Neural progenitor cell (in vitro differentiated cells): ENCODE data around the gene ZXDA. TPM values are rescaled to one million over a fixed set of nuclear protein-coding genes. Genes with fewer than 3 reads are reported as not detected.

Experiments
- DNase-seq: peaks from one replicate; pipeline ENCODE4 v3.0.0-alpha.2; 2016; ENCODE audit warnings: low spot score
- H2AFZ ChIP-seq: fragments of 200-600 bp; sonication (generic); replicated peaks from 2 replicates; pipeline ENCODE4 v1.6.1; 2016; ENCODE audit warnings: antibody characterized with exemption
- H3F3A ChIP-seq: fragments of 200-600 bp; sonication (generic); 2 replicates; pipeline ENCODE4 v1.6.1; 2016; ENCODE audit warnings: antibody characterized with exemption, low read depth
- H3K27ac ChIP-seq: fragments of 200-600 bp; sonication (generic); 2 replicates; pipeline ENCODE4 v1.5.1; 2016; ENCODE audit warnings: mild to moderate bottlenecking
- H3K27me3 ChIP-seq: fragments of 200-600 bp; sonication (generic); 2 replicates; pipeline ENCODE4 v1.6.1; 2016; ENCODE audit warnings: mild to moderate bottlenecking, moderate library complexity
- H3K36me3 ChIP-seq: fragments of 200-600 bp; sonication (generic); 2 replicates; pipeline ENCODE4 v1.5.1; 2016
- H3K4me1 ChIP-seq: fragments of 200-600 bp; sonication (generic); 2 replicates; pipeline ENCODE4 v1.6.1; 2016; ENCODE audit warnings: mixed run types
- H3K4me2 ChIP-seq: fragments of 200-600 bp; sonication (generic); 2 replicates; pipeline ENCODE4 v1.6.1; 2016
- H3K4me3 ChIP-seq: fragments of 200-600 bp; sonication (generic); 2 replicates; pipeline ENCODE4 v1.5.1; 2016
- H3K79me2 ChIP-seq: fragments of 200-600 bp; sonication (generic); 2 replicates; pipeline ENCODE4 v1.6.1; 2016; ENCODE audit warnings: low read depth
- H3K9ac ChIP-seq: fragments of 200-600 bp; sonication (generic); 2 replicates; pipeline ENCODE4 v1.6.1; 2016
- H3K9me3 ChIP-seq: fragments of 200-600 bp; sonication (generic); 2 replicates; pipeline ENCODE4 v1.5.1; 2016; ENCODE audit warnings: low read depth
- H4K20me1 ChIP-seq: fragments of 200-600 bp; sonication (generic); 2 replicates; pipeline ENCODE4 v1.6.1; 2016; ENCODE audit warnings: low read depth
- H3K27ac Mint-ChIP-seq: 3 replicates; pipeline ENCODE4 v1.8.0; 2021; ENCODE audit warnings: mixed read lengths
- H3K27me3 Mint-ChIP-seq: 2 replicates; pipeline ENCODE4 v1.8.0; 2022; ENCODE audit warnings: low read depth, mild to moderate bottlenecking, inconsistent platforms, moderate library complexity, mixed read lengths; ENCODE audit not compliant: insufficient read depth
- H3K36me3 Mint-ChIP-seq: 3 replicates; pipeline ENCODE4 v1.8.0; 2021; ENCODE audit warnings: mixed read lengths
- H3K4me1 Mint-ChIP-seq: 3 replicates; pipeline ENCODE4 v1.8.0; 2021; ENCODE audit warnings: mixed read lengths
- H3K4me3 Mint-ChIP-seq: 3 replicates; pipeline ENCODE4 v1.8.0; 2021; ENCODE audit warnings: mild to moderate bottlenecking, moderate library complexity, mixed read lengths
- H3K9me3 Mint-ChIP-seq: 3 replicates; pipeline ENCODE4 v1.8.0; 2020; ENCODE audit warnings: mixed read lengths
- CTCF ChIP-seq: fragments of 200-600 bp; sonication (generic); IDR thresholded peaks from 2 replicates; pipeline ENCODE4 v1.5.1; 2017; ENCODE audit warnings: antibody characterized with exemption, mild to moderate bottlenecking
- EZH2 ChIP-seq: fragments of 200-600 bp; sonication (generic); IDR thresholded peaks from 2 replicates; pipeline ENCODE4 v1.6.1; 2017; ENCODE audit warnings: antibody characterized with exemption, mild to moderate bottlenecking, moderate library complexity
- EZH2phosphoT487 ChIP-seq: fragments of 200-600 bp; sonication (generic); IDR thresholded peaks from 2 replicates; pipeline ENCODE4 v1.6.1; 2017; ENCODE audit warnings: antibody characterized with exemption
- total RNA-seq: library from RNA; depleted of rRNA; stranded (reverse); fragments of >200 nt; gene quantifications from 2 replicates; pipeline ENCODE4 v1.2.3, GENCODE V29; 2015; ENCODE audit warnings: low replicate concordance

The ZXDA gene
- total RNA-seq, 1 donor from 2014 or later = not detected

- no peak overlapping the region for H3K27ac Mint-ChIP-seq
- H3K4me1 Mint-ChIP-seq = no peaks in the 10 kb centered on the region
- H3K79me2 ChIP-seq = no peaks in the 10 kb centered on the region
- H3K36me3 ChIP-seq = no peaks in the 10 kb centered on the region
- H3K27me3 Mint-ChIP-seq = no peaks in the 10 kb centered on the region
- no peaks in the 10 kb centered on the region for H3K27me3 ChIP-seq
- H3K4me3 ChIP-seq = no peak overlapping the region
- no peaks in the 10 kb centered on the region for H4K20me1 ChIP-seq
- DNase-seq = no peak
- H3K4me2 ChIP-seq = no peak overlapping the region
- no peak overlapping the region for H3K9ac ChIP-seq
- no peaks in the 10 kb centered on the region for H3K36me3 Mint-ChIP-seq
- H3F3A ChIP-seq = no peaks in the 10 kb centered on the region
- no peak overlapping the region for H3K4me3 Mint-ChIP-seq
- peaks cover 7% of the 10 kb centered on the region for H3K9me3 Mint-ChIP-seq
- TF ChIP-seq EZH2 (no peak), EZH2phosphoT487 (no peak), CTCF (no peak)
- no peak overlapping the region for H2AFZ ChIP-seq
- H3K4me1 ChIP-seq = no peaks in the 10 kb centered on the region
- no peak overlapping the region for H3K27ac ChIP-seq
- H3K9me3 ChIP-seq = peaks cover 59% of the 10 kb centered on the region
These were observed 10.4 kb downstream of the ZXDA start for GRCh38 chrX:57899906-57900305.

- Histone ChIP-seq H3K27ac (no peak overlapping the region), H3K36me3 (no peaks in the 10 kb centered on the region), H3K4me3 (no peak overlapping the region), H3K79me2 (no peaks in the 10 kb centered on the region), H3K27me3 (no peaks in the 10 kb centered on the region), H2AFZ (no peak overlapping the region), H3F3A (no peaks in the 10 kb centered on the region), H3K4me1 (no peaks in the 10 kb centered on the region), H3K4me2 (no peak overlapping the region), H3K9me3 (peaks cover 67% of the 10 kb centered on the region), H3K9ac (no peak overlapping the region), H4K20me1 (no peaks in the 10 kb centered on the region)
- H3K36me3 Mint-ChIP-seq = no peaks in the 10 kb centered on the region
- no peak overlapping the region for H3K4me3 Mint-ChIP-seq
- TF ChIP-seq CTCF = no peak
- TF ChIP-seq EZH2 = no peak
- no peak for TF ChIP-seq EZH2phosphoT487
- no peaks in the 10 kb centered on the region for H3K27me3 Mint-ChIP-seq
- H3K4me1 Mint-ChIP-seq = no peaks in the 10 kb centered on the region
- peaks cover 7% of the 10 kb centered on the region for H3K9me3 Mint-ChIP-seq
- no peak for DNase-seq
- H3K27ac Mint-ChIP-seq = no peak overlapping the region
These were observed 11.2 kb downstream of the ZXDA start for GRCh38 chrX:57899064-57899463.

- H3K4me3 ChIP-seq = no peak overlapping the region
- Mint-ChIP-seq H3K4me3 (no peak overlapping the region), H3K27me3 (peaks cover 2% of the 10 kb centered on the region), H3K9me3 (peaks cover 35% of the 10 kb centered on the region), H3K4me1 (no peaks in the 10 kb centered on the region), H3K27ac (no peak overlapping the region), H3K36me3 (no peaks in the 10 kb centered on the region)
- peaks cover 28% of the 10 kb centered on the region for H3K9me3 ChIP-seq
- H3K4me1 ChIP-seq = no peaks in the 10 kb centered on the region
- DNase-seq = no peak
- no peaks in the 10 kb centered on the region for H3K36me3 ChIP-seq
- H3K4me2 ChIP-seq = no peak overlapping the region
- no peaks in the 10 kb centered on the region for H3F3A ChIP-seq
- H3K27me3 ChIP-seq = no peaks in the 10 kb centered on the region
- no peaks in the 10 kb centered on the region for H3K79me2 ChIP-seq
- no peak for TF ChIP-seq EZH2phosphoT487
- no peak for TF ChIP-seq CTCF
- no peak for TF ChIP-seq EZH2
- H4K20me1 ChIP-seq = no peaks in the 10 kb centered on the region
- H3K9ac ChIP-seq = no peak overlapping the region
- no peak overlapping the region for H2AFZ ChIP-seq
- no peak overlapping the region for H3K27ac ChIP-seq
These were observed 38.8 kb downstream of the ZXDA start for GRCh38 chrX:57871463-57871862.

Other genes starting within 250 kb of the ZXDA start
- gene NLRP2B, start 230.2 kb downstream of the ZXDA start, total RNA-seq = not detected in 2 replicates